Measurements from ENCODE around the gene THSD7A. TPM values are rescaled to one million over a fixed set of nuclear protein-coding genes. Genes with fewer than 3 reads are reported as not detected.

THSD7A gene
- not detected for polyA plus RNA-seq (ENCODE audit: low read depth in 6 of 6)

GRCh38 chr7:11831736-11832495 is at the start of gene THSD7A:
Gene THSD7A, minus strand, starts transcription at chr7:11832198. Its CDS starts 252 bp downstream, at chr7:11831946.
- peak within 1 kb of the TSS in 6 of 8 donors; percentile 21 to 71 (median 41) for H3K4me3 Mint-ChIP-seq
- peak; percentile 68 to 74 for ATAC-seq (ENCODE audit: low read depth in 2 of 2)
- DNase-seq, result peak; percentile 8
- H3K27me3 Mint-ChIP-seq, result peaks cover 44 to 47% (median 44%) of the 10 kb centered on the region in 3 donors
- peaks cover 0 to 5% (median 0%) of the 10 kb centered on the region in 7 donors for H3K9me3 Mint-ChIP-seq
- H3K36me3 Mint-ChIP-seq, result no peaks in the 10 kb centered on the region
- H3K4me1 Mint-ChIP-seq, result peaks cover 3 to 14% (median 12%) of the 10 kb centered on the region in 3 donors
- no peak within 1 kb of the TSS for H3K27ac Mint-ChIP-seq

GRCh38 chr7:11881680-11882079 is 49.7 kb upstream of the THSD7A start:
- Mint-ChIP-seq H3K4me1 (no peaks in the 10 kb centered on the region), H3K4me3 (no peak overlapping the region), H3K27ac (no peak overlapping the region), H3K27me3 (no peaks in the 10 kb centered on the region), H3K9me3 (peaks cover 0 to 11% (median 4%) of the 10 kb centered on the region in 7 donors), H3K36me3 (no peaks in the 10 kb centered on the region)
- no peak for DNase-seq
- ATAC-seq (ENCODE audit: low read depth in 2 of 2), result no peak

- H3K4me1 Mint-ChIP-seq, result no peaks in the 10 kb centered on the region
- peaks cover 0 to 5% (median 0%) of the 10 kb centered on the region in 7 donors for H3K9me3 Mint-ChIP-seq
- no peak overlapping the region for H3K27ac Mint-ChIP-seq
- DNase-seq (no peak), ATAC-seq (ENCODE audit: low read depth in 2 of 2) (no peak)
- no peaks in the 10 kb centered on the region for H3K27me3 Mint-ChIP-seq
- H3K4me3 Mint-ChIP-seq, result no peak overlapping the region
- no peaks in the 10 kb centered on the region for H3K36me3 Mint-ChIP-seq
These were observed 43.6 kb upstream of the THSD7A start for GRCh38 chr7:11875635-11876034.

- ATAC-seq (ENCODE audit: low read depth in 2 of 2), result no peak
- Mint-ChIP-seq H3K27ac (no peak overlapping the region), H3K4me3 (no peak overlapping the region), H3K27me3 (no peaks in the 10 kb centered on the region), H3K4me1 (no peaks in the 10 kb centered on the region), H3K9me3 (peaks cover 6 to 21% (median 8%) of the 10 kb centered on the region in 7 donors), H3K36me3 (peaks cover 0 to 7% of the 10 kb centered on the region in 2 donors)
- DNase-seq, result no peak
These were observed 33.7 kb upstream of the THSD7A start for GRCh38 chr7:11865671-11866070.

- H3K27ac Mint-ChIP-seq, result no peak overlapping the region
- peaks cover 0 to 4% (median 2%) of the 10 kb centered on the region in 7 donors for H3K9me3 Mint-ChIP-seq
- no peaks in the 10 kb centered on the region for H3K27me3 Mint-ChIP-seq
- DNase-seq, result no peak
- H3K4me1 Mint-ChIP-seq, result no peaks in the 10 kb centered on the region
- ATAC-seq (ENCODE audit: low read depth in 2 of 2), result no peak
- H3K4me3 Mint-ChIP-seq, result no peak overlapping the region
- no peaks in the 10 kb centered on the region for H3K36me3 Mint-ChIP-seq
These were observed 26.8 kb upstream of the THSD7A start for GRCh38 chr7:11858622-11859302.

- Mint-ChIP-seq H3K4me1 (no peaks in the 10 kb centered on the region), H3K36me3 (no peaks in the 10 kb centered on the region), H3K27ac (no peak overlapping the region), H3K27me3 (no peaks in the 10 kb centered on the region), H3K4me3 (no peak overlapping the region), H3K9me3 (peaks cover 0 to 4% (median 2%) of the 10 kb centered on the region in 7 donors)
- ATAC-seq (ENCODE audit: low read depth in 2 of 2) (no peak), DNase-seq (no peak)
These were observed 26.0 kb upstream of the THSD7A start for GRCh38 chr7:11858026-11858425.

- DNase-seq (no peak), ATAC-seq (ENCODE audit: low read depth in 2 of 2) (no peak)
- Mint-ChIP-seq H3K36me3 (no peaks in the 10 kb centered on the region), H3K27ac (no peak overlapping the region), H3K4me3 (no peak overlapping the region), H3K9me3 (no peaks in the 10 kb centered on the region), H3K27me3 (no peaks in the 10 kb centered on the region), H3K4me1 (no peaks in the 10 kb centered on the region)
These were observed 16.3 kb upstream of the THSD7A start for GRCh38 chr7:11848251-11848650.

GRCh38 chr7:11847336-11847735 is 15.3 kb upstream of the THSD7A start:
- Mint-ChIP-seq H3K4me3 (no peak overlapping the region), H3K36me3 (no peaks in the 10 kb centered on the region), H3K9me3 (no peaks in the 10 kb centered on the region), H3K27me3 (no peaks in the 10 kb centered on the region), H3K4me1 (no peaks in the 10 kb centered on the region), H3K27ac (no peak overlapping the region)
- ATAC-seq (ENCODE audit: low read depth in 2 of 2) (no peak), DNase-seq (no peak)

- no peak for DNase-seq
- Mint-ChIP-seq H3K4me1 (no peaks in the 10 kb centered on the region), H3K27ac (no peak overlapping the region), H3K4me3 (no peak overlapping the region), H3K36me3 (no peaks in the 10 kb centered on the region), H3K27me3 (no peaks in the 10 kb centered on the region), H3K9me3 (no peaks in the 10 kb centered on the region)
- no peak for ATAC-seq (ENCODE audit: low read depth in 2 of 2)
These were observed 14.5 kb upstream of the THSD7A start for GRCh38 chr7:11846361-11846955.

GRCh38 chr7:11843113-11843765 is 11.2 kb upstream of the THSD7A start:
- no peak overlapping the region for H3K27ac Mint-ChIP-seq
- no peaks in the 10 kb centered on the region for H3K4me1 Mint-ChIP-seq
- ATAC-seq (ENCODE audit: low read depth in 2 of 2), result no peak
- no peaks in the 10 kb centered on the region for H3K36me3 Mint-ChIP-seq
- no peak overlapping the region for H3K4me3 Mint-ChIP-seq
- no peaks in the 10 kb centered on the region for H3K9me3 Mint-ChIP-seq
- no peak for DNase-seq
- H3K27me3 Mint-ChIP-seq, result peaks cover 0 to 4% (median 0%) of the 10 kb centered on the region in 3 donors

GRCh38 chr7:11841657-11842056 is 9.7 kb upstream of the THSD7A start:
- Mint-ChIP-seq H3K36me3 (no peaks in the 10 kb centered on the region), H3K4me3 (no peak overlapping the region), H3K27ac (no peak overlapping the region), H3K9me3 (peaks cover 0 to 5% (median 0%) of the 10 kb centered on the region in 7 donors), H3K27me3 (peaks cover 0 to 4% (median 0%) of the 10 kb centered on the region in 3 donors), H3K4me1 (no peaks in the 10 kb centered on the region)
- ATAC-seq (ENCODE audit: low read depth in 2 of 2) (no peak), DNase-seq (no peak)

GRCh38 chr7:11835260-11835659 is 3.3 kb upstream of the THSD7A start:
- peaks cover 18 to 22% (median 22%) of the 10 kb centered on the region in 3 donors for H3K27me3 Mint-ChIP-seq
- DNase-seq, result no peak
- no peak overlapping the region for H3K4me3 Mint-ChIP-seq
- peaks cover 0 to 7% (median 0%) of the 10 kb centered on the region in 7 donors for H3K9me3 Mint-ChIP-seq
- H3K27ac Mint-ChIP-seq, result no peak overlapping the region
- no peaks in the 10 kb centered on the region for H3K36me3 Mint-ChIP-seq
- H3K4me1 Mint-ChIP-seq, result peaks cover 3 to 14% (median 12%) of the 10 kb centered on the region in 3 donors
- ATAC-seq (ENCODE audit: low read depth in 2 of 2), result no peak

- Mint-ChIP-seq H3K4me3 (no peak overlapping the region), H3K27ac (no peak overlapping the region), H3K27me3 (peaks cover 32 to 34% (median 34%) of the 10 kb centered on the region in 3 donors), H3K4me1 (peaks cover 3 to 14% (median 12%) of the 10 kb centered on the region in 3 donors), H3K36me3 (no peaks in the 10 kb centered on the region), H3K9me3 (peaks cover 0 to 7% (median 0%) of the 10 kb centered on the region in 7 donors)
- peak; percentile 44 to 47 for ATAC-seq (ENCODE audit: low read depth in 2 of 2)
- DNase-seq, result peak; percentile 12
These were observed 1.4 kb upstream of the THSD7A start for GRCh38 chr7:11833431-11833830.
